IPS-20b (cell line): Measurements from ENCODE around the gene ABTB1.

Experiments used
- H3K27ac ChIP-seq: one replicate; pipeline ENCODE4 v1.5.1; 2013; ENCODE audit warnings: low read length
- H3K27me3 ChIP-seq: 2 replicates; pipeline ENCODE4 v1.6.1; 2013; ENCODE audit warnings: mild to moderate bottlenecking, low read length, inconsistent platforms; ENCODE audit not compliant: insufficient read depth
- H3K36me3 ChIP-seq: 2 replicates; pipeline ENCODE4 v1.6.1; 2013; ENCODE audit warnings: low read depth, mild to moderate bottlenecking, inconsistent platforms, low read length, moderate library complexity; ENCODE audit not compliant: insufficient read depth
- H3K4me1 ChIP-seq: 2 replicates; pipeline ENCODE4 v1.6.1; 2013; ENCODE audit warnings: mild to moderate bottlenecking, control low read depth, inconsistent platforms, low read length, moderate library complexity; ENCODE audit not compliant: insufficient read depth
- H3K4me3 ChIP-seq: 2 replicates; pipeline ENCODE4 v1.5.1; 2013; ENCODE audit warnings: mild to moderate bottlenecking, low read length, inconsistent platforms
- H3K9ac ChIP-seq: 2 replicates; pipeline ENCODE4 v1.6.1; 2013; ENCODE audit warnings: low read depth, mild to moderate bottlenecking, inconsistent platforms, low read length, moderate library complexity
- H3K9me3 ChIP-seq: 2 replicates; pipeline ENCODE4 v1.6.1; 2013; ENCODE audit warnings: mild to moderate bottlenecking, low read depth, low read length, inconsistent platforms; ENCODE audit not compliant: insufficient read depth

Gene ABTB1

GRCh38 chr3:127691974-127692373 lies 19.2 kb downstream of the ABTB1 start:
- H3K4me1 ChIP-seq, result peaks cover 11% of the 10 kb centered on the region; the same call in 1 of the 2 replicates
- H3K36me3 ChIP-seq, result no peaks in the 10 kb centered on the region
- H3K27ac ChIP-seq, result no peak overlapping the region
- H3K9ac ChIP-seq, result no peak overlapping the region
- no peak overlapping the region for H3K4me3 ChIP-seq
- no peaks in the 10 kb centered on the region for H3K9me3 ChIP-seq
- H3K27me3 ChIP-seq, result no peaks in the 10 kb centered on the region

- H3K27ac ChIP-seq, result no peak overlapping the region
- H3K4me1 ChIP-seq, result peaks cover 11% of the 10 kb centered on the region; the same call in 1 of the 2 replicates
- H3K36me3 ChIP-seq, result no peaks in the 10 kb centered on the region
- H3K9ac ChIP-seq, result no peak overlapping the region
- no peaks in the 10 kb centered on the region for H3K27me3 ChIP-seq
- no peak overlapping the region for H3K4me3 ChIP-seq
- no peaks in the 10 kb centered on the region for H3K9me3 ChIP-seq
These were observed 20.0 kb downstream of the ABTB1 start for GRCh38 chr3:127692501-127693335.

GRCh38 chr3:127693336-127693843 lies 20.6 kb downstream of the ABTB1 start:
- Histone ChIP-seq H3K27ac (no peak overlapping the region), H3K9me3 (no peaks in the 10 kb centered on the region), H3K9ac (no peak overlapping the region), H3K4me3 (no peak overlapping the region), H3K27me3 (no peaks in the 10 kb centered on the region), H3K36me3 (no peaks in the 10 kb centered on the region), H3K4me1 (peaks cover 11% of the 10 kb centered on the region; the same call in 1 of the 2 replicates)

GRCh38 chr3:127694467-127695215 lies 21.9 kb downstream of the ABTB1 start:
- Histone ChIP-seq H3K4me1 (peaks cover 8% of the 10 kb centered on the region; the same call in 1 of the 2 replicates), H3K27ac (no peak overlapping the region), H3K9me3 (no peaks in the 10 kb centered on the region), H3K9ac (no peak overlapping the region), H3K4me3 (no peak overlapping the region), H3K36me3 (no peaks in the 10 kb centered on the region), H3K27me3 (no peaks in the 10 kb centered on the region)

DNA sequence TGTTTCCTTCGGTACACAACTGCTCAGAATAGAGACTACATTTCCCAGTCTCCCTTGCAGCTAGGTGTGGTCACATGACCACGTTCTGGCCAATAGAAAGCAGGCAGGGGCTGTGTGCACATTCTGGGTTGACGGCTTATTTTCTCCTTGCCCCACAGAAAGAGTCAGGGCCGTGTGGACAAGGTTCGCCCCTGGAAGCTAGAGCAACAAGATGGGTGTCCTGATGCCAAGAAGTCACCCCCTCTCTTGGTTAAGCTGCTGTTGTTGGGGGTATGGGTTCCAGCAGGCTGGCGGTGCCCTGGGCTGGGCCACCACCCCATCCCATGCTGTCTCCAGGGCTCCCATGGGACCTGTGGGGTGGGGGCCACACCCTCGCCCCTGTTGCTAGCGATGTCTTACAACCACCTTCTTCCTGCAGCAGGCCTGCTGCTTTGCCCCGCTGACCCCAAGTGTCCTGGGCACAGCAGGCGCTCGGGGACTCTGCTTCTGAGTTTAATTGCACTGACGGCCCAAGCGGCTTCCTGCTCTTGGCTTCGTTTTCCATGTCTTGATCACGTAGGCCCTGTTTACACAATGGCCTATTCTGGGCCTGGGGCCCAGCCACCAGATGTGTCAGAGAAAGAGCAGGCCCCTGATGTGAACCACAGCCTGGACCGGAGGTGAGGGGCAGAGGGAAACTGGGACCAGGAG lies 24.9 kb downstream of the ABTB1 start:
- no peaks in the 10 kb centered on the region for H3K4me1 ChIP-seq
- no peak overlapping the region for H3K9ac ChIP-seq
- H3K27ac ChIP-seq, result no peak overlapping the region
- no peaks in the 10 kb centered on the region for H3K9me3 ChIP-seq
- no peaks in the 10 kb centered on the region for H3K36me3 ChIP-seq
- peak overlapping the region; percentile 46; the same call in 1 of the 2 replicates for H3K4me3 ChIP-seq
- no peaks in the 10 kb centered on the region for H3K27me3 ChIP-seq

GRCh38 chr3:127698286-127698685 lies 25.5 kb downstream of the ABTB1 start:
- no peaks in the 10 kb centered on the region for H3K9me3 ChIP-seq
- H3K36me3 ChIP-seq, result no peaks in the 10 kb centered on the region
- no peak overlapping the region for H3K27ac ChIP-seq
- no peaks in the 10 kb centered on the region for H3K27me3 ChIP-seq
- H3K4me3 ChIP-seq, result no peak overlapping the region
- H3K4me1 ChIP-seq, result no peaks in the 10 kb centered on the region
- H3K9ac ChIP-seq, result no peak overlapping the region

GRCh38 chr3:127698691-127699415 lies 26.1 kb downstream of the ABTB1 start:
- Histone ChIP-seq H3K36me3 (no peaks in the 10 kb centered on the region), H3K9me3 (no peaks in the 10 kb centered on the region), H3K4me1 (no peaks in the 10 kb centered on the region), H3K9ac (no peak overlapping the region), H3K27me3 (no peaks in the 10 kb centered on the region), H3K4me3 (no peak overlapping the region), H3K27ac (no peak overlapping the region)

DNA sequence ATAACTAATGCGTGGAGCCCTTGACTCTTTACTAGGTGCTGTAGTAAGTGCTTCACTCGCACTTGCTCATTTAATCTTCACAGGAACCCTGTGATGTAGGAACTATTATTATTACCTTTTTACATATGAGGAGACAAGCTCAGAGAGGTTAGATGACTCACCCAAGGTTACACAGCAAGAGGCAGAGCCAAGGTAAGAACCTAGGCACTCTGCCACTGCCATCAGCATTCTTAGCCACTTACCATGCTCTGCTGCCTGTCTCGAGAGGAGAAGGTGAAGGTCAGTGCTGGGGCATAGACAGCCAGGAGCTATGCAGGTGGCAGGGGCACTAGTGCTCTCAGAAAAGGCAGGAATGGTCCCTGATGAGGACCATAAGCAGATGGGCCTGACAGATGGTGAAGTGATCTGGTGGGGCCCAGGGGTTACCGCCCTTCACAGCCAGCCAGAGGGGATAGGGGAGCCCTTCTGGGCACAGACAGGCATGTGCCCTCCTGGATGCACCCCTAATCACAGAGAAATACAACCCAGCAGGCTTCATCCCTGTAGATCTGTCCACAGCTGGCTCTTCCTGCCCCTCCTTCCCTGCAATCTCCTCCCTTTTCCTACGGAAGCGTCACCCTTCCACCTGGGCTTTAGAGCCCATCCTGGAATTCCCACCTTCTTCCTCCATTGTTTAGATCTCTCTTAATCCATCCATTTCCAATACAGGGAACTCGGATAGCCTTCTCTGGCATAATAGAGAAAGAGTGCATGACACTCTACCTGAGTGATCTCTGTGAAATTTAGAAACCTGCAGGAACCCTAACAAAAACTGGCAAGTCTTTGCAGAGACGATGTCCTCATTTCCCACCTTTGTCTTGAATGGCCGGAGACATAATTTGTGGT lies 26.9 kb downstream of the ABTB1 start:
- no peak overlapping the region for H3K9ac ChIP-seq
- H3K36me3 ChIP-seq, result no peaks in the 10 kb centered on the region
- no peaks in the 10 kb centered on the region for H3K4me1 ChIP-seq
- H3K9me3 ChIP-seq, result no peaks in the 10 kb centered on the region
- no peak overlapping the region for H3K4me3 ChIP-seq
- no peak overlapping the region for H3K27ac ChIP-seq
- no peaks in the 10 kb centered on the region for H3K27me3 ChIP-seq

GRCh38 chr3:127700406-127700805 lies 27.7 kb downstream of the ABTB1 start:
- Histone ChIP-seq H3K9ac (no peak overlapping the region), H3K4me1 (no peaks in the 10 kb centered on the region), H3K4me3 (no peak overlapping the region), H3K27ac (no peak overlapping the region), H3K27me3 (no peaks in the 10 kb centered on the region), H3K36me3 (no peaks in the 10 kb centered on the region), H3K9me3 (no peaks in the 10 kb centered on the region)

GRCh38 chr3:127701280-127701911 lies 28.6 kb downstream of the ABTB1 start:
- H3K36me3 ChIP-seq, result no peaks in the 10 kb centered on the region
- no peaks in the 10 kb centered on the region for H3K27me3 ChIP-seq
- H3K4me3 ChIP-seq, result no peak overlapping the region
- H3K9me3 ChIP-seq, result no peaks in the 10 kb centered on the region
- no peaks in the 10 kb centered on the region for H3K4me1 ChIP-seq
- H3K27ac ChIP-seq, result no peak overlapping the region
- H3K9ac ChIP-seq, result no peak overlapping the region
